Renal cortical epithelial cell (primary cell): ENCODE data around the gene BID. TPM values are rescaled to one million over a fixed set of nuclear protein-coding genes. Genes with fewer than 3 reads are reported as not detected.

ENCODE experiments used
- DNase-seq: peaks from one replicate; pipeline ENCODE4 v3.0.0-alpha.2; 2011; ENCODE audit warnings: low read depth
- total RNA-seq: library from RNA; depleted of rRNA; stranded (reverse); fragments of >200 nt; gene quantifications from 2 replicates; pipeline ENCODE4 v1.2.3, GENCODE V29; 2014

BID gene
- total RNA-seq, 1 donor from 2014 or later, result 34.8 TPM

DNA sequence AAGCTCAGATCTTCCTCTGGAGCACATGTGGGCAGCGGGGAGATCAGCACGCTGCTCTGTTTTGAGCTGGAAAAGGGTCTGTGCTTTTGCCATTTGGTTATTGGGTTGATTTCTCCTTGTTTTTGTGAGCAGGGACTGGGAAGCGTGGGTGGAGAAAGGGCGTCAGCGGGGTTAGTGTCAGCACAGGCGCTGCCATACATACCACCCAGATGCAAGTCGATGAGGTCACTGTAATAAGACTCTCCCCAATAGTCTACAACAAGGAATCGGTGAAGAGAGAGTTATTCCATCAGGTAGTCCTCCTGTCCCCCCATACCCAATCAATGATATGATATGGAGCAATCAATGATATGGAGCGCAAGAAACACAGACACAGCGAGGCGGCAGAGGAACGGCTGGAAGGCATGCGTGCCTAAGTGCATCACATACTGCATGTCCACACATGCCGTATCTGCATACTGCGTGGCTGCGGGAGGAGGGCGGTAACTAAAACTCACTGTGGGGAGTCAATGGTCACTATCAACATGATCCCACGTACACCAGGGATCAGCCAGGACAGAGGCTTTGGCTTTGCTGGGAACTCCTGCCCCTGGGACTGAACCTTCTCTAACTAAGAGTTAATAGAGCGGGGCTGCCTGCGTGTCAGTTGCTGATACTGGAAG, 29.5 kb upstream of the BID start:
- DNase-seq, result no peak

DNA sequence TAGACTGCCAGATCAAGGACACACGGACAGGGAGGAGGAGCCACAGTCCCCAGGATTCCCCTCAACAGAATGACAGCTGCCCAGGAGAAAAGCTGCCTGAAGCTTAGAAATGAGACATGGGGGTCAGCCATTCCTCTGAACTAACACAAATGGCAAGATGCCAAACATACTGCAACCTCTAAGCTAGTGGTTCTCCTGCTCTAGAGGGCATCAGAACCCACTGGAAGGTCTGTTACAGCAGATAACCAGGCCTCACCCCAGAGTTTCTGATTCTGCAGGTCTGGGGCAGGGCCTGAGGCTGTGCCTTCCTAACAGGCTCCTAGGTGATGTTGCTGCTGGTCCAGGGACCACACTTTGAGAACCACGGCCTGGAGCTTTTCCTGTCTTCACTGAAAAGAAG, 28.6 kb upstream of the BID start:
- no peak for DNase-seq

DNA sequence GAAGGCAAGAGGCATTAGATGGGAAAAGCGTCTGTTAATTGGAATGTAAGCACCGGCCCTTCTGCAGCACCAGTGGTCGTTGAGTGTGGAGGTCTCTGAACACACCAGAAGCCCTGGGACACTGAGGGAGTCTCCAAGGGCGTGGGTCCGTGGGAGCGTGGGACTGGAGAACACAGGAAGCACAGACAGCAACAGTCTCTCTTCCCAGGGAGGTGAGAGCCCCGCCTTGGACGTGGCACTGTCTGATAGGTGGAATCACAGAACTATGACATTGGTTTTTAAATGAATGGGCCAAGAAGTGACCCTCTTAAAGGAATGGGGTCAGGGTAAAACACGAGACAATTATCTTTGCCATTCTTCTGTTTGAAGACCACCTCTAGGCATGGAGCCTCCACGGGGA, 28.1 kb upstream of the BID start:
- no peak for DNase-seq

DNA sequence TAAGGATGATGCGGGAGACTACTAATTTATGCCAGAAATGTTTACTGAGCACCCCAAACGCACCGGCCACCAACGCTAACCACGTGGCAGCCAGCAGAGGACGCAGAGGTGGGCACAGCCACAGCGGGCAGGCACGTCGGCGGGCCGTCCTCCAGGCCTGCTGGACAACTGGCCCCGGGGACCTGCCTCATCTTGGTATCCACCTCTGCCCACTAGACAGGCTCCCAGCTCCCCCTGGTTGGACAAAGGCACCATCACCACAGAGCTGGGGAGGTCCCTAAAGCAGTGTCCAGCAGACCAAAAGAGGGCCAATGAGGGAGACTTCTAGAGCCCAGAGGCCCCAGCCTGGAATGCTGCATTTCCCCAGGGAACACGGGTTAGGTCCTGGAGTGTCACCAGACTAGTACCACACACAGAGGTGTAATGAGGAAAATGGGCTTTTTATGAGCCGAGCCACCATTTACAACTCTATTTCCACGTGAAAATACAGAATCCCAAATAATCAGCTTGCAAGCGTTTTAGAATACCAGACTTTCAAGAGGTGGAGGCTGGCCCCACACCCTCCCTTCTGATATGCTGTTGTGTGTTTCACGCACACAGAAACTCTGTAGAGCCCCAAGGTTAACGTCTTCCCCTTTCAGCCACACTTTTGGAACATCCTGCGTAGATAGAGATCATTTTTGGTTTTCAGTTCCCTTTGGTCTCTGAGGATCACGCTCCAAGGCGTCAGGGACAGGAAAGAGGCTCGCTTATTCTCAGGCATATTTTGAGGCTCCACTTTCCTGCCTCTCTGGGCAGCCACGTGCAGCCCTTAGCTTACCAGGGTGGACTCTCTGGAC, 23.7 kb upstream of the BID start:
- DNase-seq, result no peak

DNA sequence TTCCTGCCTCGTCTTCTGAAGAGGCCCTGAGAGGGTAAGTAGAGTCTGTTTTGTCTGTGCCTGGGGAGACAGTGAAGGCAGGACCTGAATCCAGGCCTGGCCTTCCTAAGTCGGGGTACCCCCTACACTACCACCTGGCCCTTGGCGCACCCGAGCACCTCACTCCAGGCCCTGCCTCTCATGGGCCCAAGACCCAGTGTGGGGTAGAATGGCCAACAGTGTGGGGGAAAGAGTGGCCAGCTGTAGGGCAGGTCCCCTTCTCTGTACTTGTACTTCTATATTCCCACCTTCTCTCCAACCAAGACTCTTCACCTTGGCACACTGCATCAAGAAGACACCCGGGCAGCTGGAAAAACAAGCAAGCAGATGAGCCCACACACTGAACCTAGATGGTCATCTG, 22.4 kb upstream of the BID start:
- DNase-seq, result no peak

DNA sequence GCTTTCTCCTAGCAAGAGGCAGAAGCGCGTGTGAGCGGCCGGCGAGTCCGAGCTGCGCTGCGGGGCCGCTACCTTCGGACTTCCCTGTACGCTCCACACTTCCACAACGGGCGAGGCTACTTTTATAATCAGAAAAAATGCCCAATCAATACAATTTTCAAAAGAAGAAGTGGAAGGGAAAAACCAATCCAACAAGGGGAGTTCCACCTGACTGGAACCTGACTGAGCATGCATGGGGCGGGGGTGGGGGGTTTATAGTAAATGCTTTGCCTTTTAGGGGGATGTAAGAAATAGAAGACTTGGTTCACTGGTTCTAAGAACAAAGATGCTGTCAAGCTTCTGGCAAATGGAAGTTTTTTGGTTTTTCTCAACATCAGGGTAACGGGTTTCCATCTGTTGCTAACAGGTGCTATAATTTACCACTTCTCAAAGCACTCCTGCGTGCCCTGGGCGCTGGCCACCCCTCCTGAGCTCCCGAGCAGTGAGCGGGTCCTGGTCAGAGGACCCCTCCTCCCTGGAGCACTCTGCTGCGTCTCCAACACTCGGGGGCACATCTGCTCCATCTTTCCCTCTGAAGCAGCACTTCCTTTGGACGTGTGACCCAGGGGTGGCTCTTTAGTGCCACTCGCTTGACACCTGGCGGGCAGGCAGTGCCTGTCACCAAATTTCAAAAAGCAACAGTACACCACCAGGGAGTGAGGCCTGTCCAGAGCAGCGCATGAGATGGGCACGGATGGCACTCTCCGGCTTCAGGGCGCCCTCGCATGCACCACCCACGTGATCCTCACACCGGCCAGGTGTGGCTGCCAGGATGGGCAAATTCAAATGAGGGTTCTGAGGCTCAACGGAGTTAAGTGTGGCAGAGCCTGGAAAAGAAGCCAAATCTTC, 21.6 kb upstream of the BID start:
- no peak for DNase-seq

DNA sequence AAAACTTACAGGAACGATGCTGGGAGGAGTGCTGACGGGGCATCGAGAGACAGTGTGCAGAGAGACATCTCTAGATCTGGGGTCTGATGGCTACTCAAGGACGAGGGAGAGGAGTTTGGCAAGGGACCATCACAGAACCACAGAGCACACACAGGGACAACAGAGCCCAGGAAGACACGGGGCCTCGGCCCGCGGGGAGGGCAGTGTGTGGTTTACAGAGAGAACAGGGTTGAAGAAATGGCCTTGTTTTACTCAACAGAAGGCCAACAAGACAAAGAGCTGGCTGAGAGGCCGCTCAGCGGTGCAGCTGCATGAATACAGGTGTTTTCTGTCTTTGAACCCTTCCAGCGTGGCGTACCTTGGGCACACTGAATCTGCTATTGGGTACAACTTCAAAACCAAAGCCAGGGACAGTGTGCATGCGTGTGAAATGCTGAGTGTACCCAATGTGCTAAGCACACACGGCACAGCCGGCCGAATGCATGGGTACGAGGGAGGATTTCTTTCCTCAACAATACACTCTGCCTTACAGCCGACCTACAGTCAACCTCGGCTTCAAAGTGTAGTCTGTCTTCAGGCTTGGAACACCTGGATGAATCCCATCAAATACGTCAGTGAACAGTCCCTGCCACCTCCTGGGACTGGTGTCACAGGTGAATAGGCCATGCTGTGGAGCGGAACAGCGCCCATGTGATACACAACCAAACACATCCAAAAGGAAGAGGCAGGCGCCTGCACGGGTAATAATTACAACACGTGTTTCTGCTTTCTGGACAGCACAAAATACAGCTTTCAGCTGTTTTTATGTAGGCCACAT, 20.7 kb upstream of the BID start:
- DNase-seq, result no peak

DNA sequence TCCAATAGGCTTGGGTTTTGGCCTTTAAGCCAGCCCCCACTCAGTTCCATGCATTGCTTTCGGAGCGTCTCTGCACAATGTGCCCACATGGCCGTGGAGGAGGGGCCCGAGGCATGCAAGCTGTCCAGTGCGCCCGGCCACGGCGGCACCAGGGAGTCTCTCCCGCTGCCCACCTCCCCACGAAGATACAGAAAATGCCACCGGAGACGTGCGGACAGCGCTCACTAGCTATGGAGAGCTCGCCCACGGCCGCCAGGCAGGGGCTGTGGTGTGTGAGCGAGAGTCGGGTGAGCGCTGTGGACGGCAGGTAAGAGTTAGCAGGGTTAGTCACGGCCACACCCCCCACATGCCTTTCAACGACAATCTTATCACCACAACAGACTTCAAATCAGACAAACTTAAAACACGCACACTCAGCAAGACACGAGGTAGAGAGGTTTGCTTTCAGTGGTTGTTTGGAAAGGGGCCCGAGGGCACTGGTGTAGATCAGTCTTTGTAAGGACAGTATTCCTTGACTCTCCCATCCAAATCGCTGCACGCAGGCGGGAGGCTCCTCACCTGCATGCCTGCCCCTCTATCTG, 18.7 kb upstream of the BID start:
- DNase-seq, result no peak

DNA sequence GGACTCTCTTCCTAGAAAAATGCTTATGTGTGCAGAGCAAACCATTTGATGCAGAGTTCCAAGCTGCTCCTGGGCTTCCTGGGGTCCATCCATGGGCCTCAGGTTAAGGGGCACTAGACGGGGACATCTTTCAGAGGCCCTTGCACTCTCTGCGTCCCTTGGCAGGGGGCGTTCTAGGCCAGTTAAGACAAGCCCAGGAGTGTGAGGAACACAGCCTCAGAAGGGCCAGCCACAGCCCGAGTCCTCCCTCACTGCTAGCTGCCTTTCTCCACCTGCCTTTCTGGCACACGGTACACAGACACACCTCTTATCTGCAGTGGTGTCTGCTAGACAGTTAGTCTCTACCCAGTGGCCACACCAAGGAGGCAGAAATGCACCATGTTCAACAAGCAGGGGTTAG, 18.0 kb upstream of the BID start:
- no peak for DNase-seq

DNA sequence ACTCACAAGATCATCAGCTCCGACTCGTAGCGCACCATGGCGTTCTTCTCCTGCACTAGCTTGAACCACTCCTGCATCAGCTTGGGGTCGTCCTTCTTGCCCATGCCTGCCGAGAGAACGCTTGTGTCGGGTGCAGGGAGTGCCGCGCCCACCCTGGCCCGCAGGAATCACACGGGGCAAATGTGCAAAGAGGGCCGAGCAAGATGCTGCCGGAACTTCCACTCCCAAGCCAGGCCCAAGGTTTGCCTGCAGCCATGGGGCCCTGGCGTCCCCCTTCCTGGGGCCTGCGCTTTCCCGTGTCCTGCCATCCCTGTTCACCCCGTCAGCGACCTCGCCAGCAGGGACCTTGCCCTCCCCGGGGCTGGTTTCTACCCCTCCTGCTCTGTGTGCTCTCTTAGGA, 16.9 kb upstream of the BID start:
- DNase-seq, result no peak

DNA sequence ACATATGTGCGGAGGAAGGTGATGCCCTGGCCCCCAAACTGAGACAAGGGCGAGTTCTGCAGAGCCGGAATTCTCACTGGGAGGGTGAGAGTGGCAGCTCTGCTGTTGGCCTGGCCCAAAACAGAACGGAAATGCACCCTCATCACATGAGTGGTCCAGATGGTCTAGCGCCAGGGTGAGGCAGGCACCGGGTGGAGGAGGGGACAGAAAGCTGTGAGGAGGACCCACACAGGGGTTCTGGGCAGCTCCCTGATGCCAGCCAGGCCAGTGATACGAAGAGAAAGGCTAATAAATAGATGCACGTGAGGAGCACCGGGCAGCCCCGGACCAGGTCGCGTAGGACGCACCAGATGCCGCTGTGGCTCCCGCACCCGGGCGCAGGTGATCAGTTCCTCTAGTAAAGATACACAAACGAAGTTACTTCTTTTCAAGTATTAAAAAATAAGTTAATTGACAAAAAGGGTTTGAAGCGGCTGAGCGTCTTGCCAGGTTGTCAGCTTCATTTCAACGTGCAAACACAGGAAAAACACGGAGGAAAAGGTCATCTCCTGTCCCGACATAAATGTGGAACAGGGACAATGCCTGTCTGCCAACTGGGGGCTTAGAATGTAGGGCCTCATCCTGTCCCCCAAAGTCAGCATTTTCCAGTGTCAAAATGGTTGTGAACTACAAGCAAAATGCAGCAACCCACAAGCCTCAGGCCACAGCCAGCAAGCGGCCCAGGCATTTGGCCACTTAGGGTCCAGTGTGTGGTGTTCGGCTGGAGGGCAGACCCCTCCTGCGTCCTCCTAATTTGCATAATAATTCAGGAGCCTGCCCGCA, 15.3 kb upstream of the BID start:
- no peak for DNase-seq

DNA sequence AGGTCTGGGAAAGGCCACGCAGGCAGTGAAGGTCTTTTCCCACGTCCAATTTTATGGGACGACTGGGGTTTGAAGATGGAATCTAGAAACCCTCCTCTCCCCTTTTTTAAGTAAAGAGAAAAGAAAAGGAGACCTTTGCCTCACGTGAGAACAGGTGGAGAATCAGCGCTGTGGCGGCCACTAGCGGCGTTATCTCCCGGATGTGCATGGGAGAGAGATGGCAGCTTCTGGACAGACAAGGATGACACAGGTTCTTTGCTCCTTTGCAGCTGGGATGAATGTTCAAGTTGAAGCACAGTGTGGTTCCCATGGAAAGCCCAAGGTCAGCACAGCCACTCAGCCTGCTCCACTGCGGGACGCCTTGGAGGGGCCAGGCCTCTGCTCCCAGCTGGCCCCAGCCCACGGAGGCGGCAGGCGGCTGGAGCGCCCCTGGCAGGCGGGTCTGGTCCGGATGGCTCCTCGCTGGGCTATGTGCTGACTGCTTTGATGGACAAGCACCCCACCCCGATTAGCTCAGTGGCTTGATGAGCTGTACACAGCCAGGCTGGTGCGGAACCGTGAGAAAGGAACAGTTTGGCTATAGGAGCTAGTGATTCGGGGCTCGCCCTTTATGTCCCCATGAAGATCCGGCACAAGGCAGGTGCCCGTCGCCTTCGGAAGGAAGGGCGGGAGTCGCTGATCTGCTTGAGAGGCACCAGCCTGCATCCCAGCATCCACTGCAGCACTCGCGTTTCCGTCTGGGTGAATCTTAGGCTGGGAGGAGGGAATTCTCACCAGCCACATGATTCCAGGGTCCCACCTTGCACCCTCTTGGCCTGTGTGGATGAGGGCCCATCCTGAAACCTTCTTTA, 14.5 kb upstream of the BID start:
- no peak for DNase-seq

DNA sequence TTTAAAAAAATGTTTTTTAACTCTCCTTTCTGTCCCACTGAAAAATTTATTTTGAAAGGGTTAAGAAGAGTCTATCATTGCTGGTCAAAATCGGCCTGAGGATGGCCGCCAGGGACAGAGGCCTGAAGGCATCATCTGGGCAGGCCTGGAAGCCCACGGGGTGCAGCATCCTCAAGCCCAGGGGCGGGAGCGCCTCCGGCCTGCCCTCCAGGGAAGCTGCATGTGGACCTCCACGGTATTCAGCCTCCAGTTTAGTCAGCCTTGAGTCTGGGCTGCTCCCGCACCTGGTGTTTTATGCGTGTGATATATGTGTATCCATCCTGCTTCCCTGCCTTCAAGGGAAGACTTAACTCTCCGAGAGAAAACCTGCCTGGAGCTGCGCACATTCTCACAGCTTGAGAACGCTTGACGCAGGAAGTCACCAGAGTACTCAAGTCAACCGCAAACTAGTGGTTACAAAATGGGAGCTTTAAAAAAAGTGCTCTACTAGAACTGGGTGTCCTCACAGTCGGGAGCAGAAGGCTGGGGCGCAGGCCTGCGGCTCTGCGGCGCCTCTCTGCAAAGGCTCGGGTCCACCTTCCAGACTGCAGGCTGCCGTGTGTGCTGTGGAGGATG, 13.6 kb upstream of the BID start:
- DNase-seq, result no peak

DNA sequence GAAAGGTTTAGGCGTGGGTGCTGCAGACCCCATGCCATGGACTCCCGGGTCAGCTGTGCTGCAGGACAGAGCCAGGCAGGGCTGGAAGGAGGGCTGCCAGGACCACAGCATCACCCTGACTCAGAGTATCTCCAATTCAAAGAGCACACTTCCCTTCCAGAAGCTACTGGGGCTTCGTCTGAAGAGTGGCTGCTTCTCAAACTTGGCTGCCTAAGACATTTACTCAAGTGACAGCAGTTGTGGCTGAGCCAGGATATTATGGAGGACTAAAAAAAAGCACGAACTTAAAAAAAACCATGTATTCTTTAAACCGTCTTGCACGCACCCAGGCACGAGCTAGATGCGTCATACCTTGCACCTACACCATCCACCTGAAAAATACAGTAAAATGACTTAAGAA, 13.0 kb upstream of the BID start:
- DNase-seq, result no peak

DNA sequence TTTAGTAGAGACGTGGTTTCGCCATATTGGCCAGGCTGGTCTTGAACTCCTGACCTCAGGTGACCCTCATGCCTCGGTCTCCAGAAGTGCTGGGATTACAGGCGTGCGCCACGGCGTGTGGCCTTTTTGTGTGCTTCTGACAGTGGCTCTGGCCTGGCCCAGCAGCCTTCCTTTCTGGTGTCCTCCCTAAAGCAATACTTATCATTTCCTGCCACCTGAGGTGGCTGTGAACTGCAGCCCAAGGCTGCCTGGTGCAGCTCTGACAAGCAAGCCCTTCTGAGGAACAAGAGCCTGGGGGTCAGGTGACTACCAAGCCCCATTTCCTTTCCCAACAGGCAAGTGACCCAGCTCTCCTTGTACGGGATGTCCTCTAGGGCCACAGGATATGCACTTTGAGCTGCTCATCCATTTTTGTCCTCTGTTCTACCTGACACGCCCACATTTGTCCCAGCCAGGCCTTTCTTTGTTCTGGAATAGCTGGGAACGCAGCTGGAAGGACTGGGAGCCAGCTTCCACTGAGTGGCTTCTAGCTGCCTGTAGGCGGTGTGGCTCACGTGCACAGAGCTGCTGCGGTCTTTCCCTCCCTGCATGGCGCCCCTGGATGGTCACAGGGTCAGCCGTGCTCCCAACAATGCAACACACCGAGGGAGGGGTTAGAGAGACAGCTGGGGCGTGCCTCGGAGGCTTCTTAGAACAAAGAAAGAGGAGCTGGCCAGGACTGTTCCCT, 12.3 kb upstream of the BID start:
- no peak for DNase-seq

DNA sequence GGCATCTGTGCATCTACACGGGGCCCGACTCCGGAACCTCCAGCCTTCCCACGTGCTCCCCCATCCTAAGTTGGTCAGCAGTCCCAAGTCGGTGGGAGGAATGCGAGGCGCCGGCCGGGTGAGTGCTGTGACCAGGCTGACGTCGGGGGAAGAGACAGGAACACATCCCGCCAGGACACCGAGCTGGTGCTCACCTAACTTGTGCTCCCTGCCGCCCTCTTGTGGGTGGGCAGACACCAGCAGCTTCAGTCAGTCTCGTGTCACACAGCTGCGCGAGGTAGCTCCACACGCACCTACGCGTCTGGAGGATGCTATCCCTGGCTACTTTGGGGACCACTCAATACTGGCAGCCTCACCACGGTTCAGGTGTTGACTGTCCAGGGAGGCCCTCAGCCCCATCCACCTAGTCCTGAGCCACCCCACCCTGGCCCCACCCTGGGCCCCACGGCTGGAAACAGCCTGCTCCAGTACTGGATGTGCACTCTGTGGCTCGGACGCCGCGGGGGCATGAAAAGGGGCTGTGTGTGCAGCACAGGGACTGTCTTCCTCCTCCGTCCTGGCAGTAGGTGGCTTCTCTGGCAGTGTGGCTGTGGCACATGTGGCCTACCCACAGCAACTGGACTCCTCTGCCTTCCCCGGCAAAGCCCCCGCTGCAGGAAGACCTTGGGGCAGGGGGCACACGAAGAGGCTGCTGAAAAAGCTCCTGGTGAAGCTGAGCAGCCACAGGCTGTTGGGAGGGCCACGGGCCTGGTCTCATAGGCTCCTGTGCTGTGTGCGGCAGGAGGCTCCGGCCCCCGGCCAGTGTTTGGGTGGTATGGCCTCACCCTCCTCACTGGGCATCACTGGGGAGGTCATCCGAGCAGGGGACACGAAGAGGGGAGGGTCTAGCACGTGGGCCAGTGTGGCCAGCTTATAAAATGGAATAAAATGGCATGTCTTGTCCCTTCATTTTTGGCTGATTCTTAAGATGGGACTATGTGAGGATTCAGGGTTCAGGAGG, 11.2 kb upstream of the BID start:
- peak; percentile 30 for DNase-seq

DNA sequence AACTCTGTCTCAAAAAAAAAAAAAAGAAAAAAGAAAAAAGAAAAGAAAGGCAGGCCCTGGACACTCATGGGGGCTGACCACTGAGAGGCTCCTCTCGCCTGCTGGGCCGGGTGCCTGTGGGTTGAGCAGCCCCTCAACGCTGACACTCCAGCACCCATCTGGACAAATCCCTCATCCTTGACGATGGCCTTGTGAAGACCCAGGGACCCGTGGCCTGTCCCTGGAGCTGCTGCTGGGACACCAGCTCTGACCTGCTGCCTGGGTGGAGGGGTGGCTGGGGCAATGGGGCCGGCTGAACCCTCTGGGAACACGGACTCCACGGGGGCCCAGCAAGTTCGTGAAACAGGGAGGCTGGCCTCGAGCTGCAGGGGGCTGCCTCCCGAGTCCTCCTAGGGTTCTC, 10.5 kb upstream of the BID start:
- DNase-seq, result no peak
